SH-SY5Y (cell line): ENCODE data around the gene SLITRK3.

ENCODE experiments used
- GATA2 ChIP-seq: IDR thresholded peaks from 2 replicates; pipeline ENCODE4 v1.6.1; 2011; ENCODE audit warnings: mild to moderate bottlenecking, low read depth, low read length
- GATA3 ChIP-seq: IDR thresholded peaks from 2 replicates; pipeline ENCODE4 v1.6.1; 2011; ENCODE audit warnings: low read depth, mild to moderate bottlenecking, low read length, moderate library complexity

- TF ChIP-seq GATA3 (no peak), GATA2 (no peak)
Observed at GRCh38 chr3:165202995-165203394, 6.8 kb upstream of the SLITRK3 start.
